H1 (cell line): Measurements from ENCODE around the gene PARP1. TPM values are rescaled to one million over a fixed set of nuclear protein-coding genes. Genes with fewer than 3 reads are reported as not detected.

Source experiments
- CTCF ChIA-PET: fragments of 300-600 bp; sonication (Branson Sonifier 250); formaldehyde crosslinking; loops from one replicate; lab custom pipeline; 2021; ENCODE audit not compliant: partially characterized antibody; lab: Charles Lee
- POLR2A ChIA-PET: fragments of 300-600 bp; sonication (Branson Sonifier 250); formaldehyde crosslinking; loops from one replicate; lab custom pipeline; 2021; ENCODE audit warnings: inconsistent platforms; ENCODE audit not compliant: partially characterized antibody; lab: Charles Lee
- DNase-seq, 2 experiments: peaks; one replicate each; pipeline versions ENCODE4 v3.0.0 to v3.0.0-alpha.2; 2010 to 2022; ENCODE audit warnings: low spot score in 2 of 2, low read depth in 1 of 2, mixed read lengths in 1 of 2
- FAIRE-seq: peaks from 2 replicates; lab custom pipeline; 2011; peaks lifted over from hg19 to GRCh38; lab: Jason Lieb, UNC
- H2AFZ ChIP-seq: 2 replicates; pipeline ENCODE4 v1.8.1; 2012; ENCODE audit warnings: low read length, inconsistent platforms
- H2AK5ac ChIP-seq: 2 replicates; pipeline ENCODE4 v1.6.1; 2013; ENCODE audit warnings: low read depth, low read length
- H2BK120ac ChIP-seq: replicated peaks from 2 replicates; pipeline ENCODE3; 2013; ENCODE audit warnings: low read depth, low read length, inconsistent platforms
- H2BK12ac ChIP-seq: 2 replicates; pipeline ENCODE4 v1.6.1; 2013; ENCODE audit warnings: low read depth, low read length
- H2BK15ac ChIP-seq: 2 replicates; pipeline ENCODE4 v1.6.1; 2013; ENCODE audit warnings: low read length
- H2BK20ac ChIP-seq: 2 replicates; pipeline ENCODE4 v1.6.1; 2013; ENCODE audit warnings: low read length
- H2BK5ac ChIP-seq: 2 replicates; pipeline ENCODE4 v1.6.1; 2013; ENCODE audit warnings: low read depth, low read length
- H3K14ac ChIP-seq: 2 replicates; pipeline ENCODE4 v1.6.1; 2013; ENCODE audit warnings: inconsistent platforms; ENCODE audit not compliant: insufficient read length
- H3K18ac ChIP-seq: 2 replicates; pipeline ENCODE4 v1.6.1; 2013; ENCODE audit warnings: low read length; ENCODE audit errors: extremely low read depth
- H3K23ac ChIP-seq: 2 replicates; pipeline ENCODE4 v1.6.1; 2013; ENCODE audit warnings: inconsistent platforms; ENCODE audit not compliant: insufficient read length
- H3K23me2 ChIP-seq: 2 replicates; pipeline ENCODE4 v1.6.1; 2013; ENCODE audit warnings: low read depth, low read length
- H3K27ac ChIP-seq: 2 replicates; pipeline ENCODE4 v1.6.1; 2011; ENCODE audit warnings: low read depth, low read length, inconsistent platforms
- H3K27me3 ChIP-seq, 4 experiments: replicated peaks in 1 of 4; 1 replicate in 1 of 4; 2 replicates in 3 of 4; pipeline versions ENCODE4 v1.6.1 to v1.8.1; 2011 to 2013; ENCODE audit warnings: low read length in 3 of 4, mild to moderate bottlenecking in 3 of 4, inconsistent platforms in 2 of 4, mixed read lengths in 2 of 4, moderate library complexity in 1 of 4; ENCODE audit not compliant: control insufficient read depth in 3 of 4, insufficient read depth in 3 of 4; ENCODE audit errors: extremely low read depth in 1 of 4
- H3K36me3 ChIP-seq, 4 experiments: 2 replicates each; pipeline versions ENCODE4 v1.6.1 to v1.8.1; 2011 to 2013; ENCODE audit warnings: mild to moderate bottlenecking in 4 of 4, low read length in 3 of 4, moderate library complexity in 2 of 4, control low read depth in 1 of 4, inconsistent platforms in 1 of 4; ENCODE audit not compliant: insufficient read depth in 4 of 4, control insufficient read depth in 2 of 4
- H3K4ac ChIP-seq: replicated peaks from 2 replicates; pipeline ENCODE3; 2013; ENCODE audit warnings: low read length, low read depth, mixed read lengths, inconsistent platforms; ENCODE audit not compliant: insufficient read length
- H3K4me1 ChIP-seq, 4 experiments: replicated peaks in 1 of 4; 1 replicate in 1 of 4; 2 replicates in 3 of 4; pipeline versions ENCODE4 v1.6.1 to v1.8.1; 2011 to 2013; ENCODE audit warnings: low read length in 3 of 4, inconsistent platforms in 2 of 4, mixed read lengths in 1 of 4; ENCODE audit not compliant: insufficient read depth in 4 of 4, control insufficient read depth in 3 of 4
- H3K4me2 ChIP-seq, 2 experiments: 2 replicates each; pipeline versions ENCODE4 v1.6.1 to v1.8.1; 2011 to 2013; ENCODE audit warnings: low read depth in 2 of 2, low read length in 2 of 2, control low read depth in 1 of 2, inconsistent platforms in 1 of 2, mild to moderate bottlenecking in 1 of 2; ENCODE audit not compliant: insufficient read depth in 1 of 2
- H3K4me3 ChIP-seq, 4 experiments: fragments of 200-600, 300-600 bp in 1 of 4; sonication (generic), shearing (Covaris generic), sonication (Bioruptor Twin) in 1 of 4; 2 replicates each; pipeline versions ENCODE4 v1.5.1 to v1.8.1; 2011 to 2016; ENCODE audit warnings: low read length in 4 of 4, low read depth in 3 of 4, control low read depth in 2 of 4, inconsistent platforms in 2 of 4, mild to moderate bottlenecking in 2 of 4, mixed read lengths in 1 of 4, moderate library complexity in 1 of 4; ENCODE audit not compliant: insufficient read depth in 2 of 4; ENCODE audit errors: extremely low read depth in 1 of 4
- H3K56ac ChIP-seq: replicated peaks from 2 replicates; pipeline ENCODE3; 2013; ENCODE audit warnings: low read depth, mild to moderate bottlenecking, mixed read lengths, low read length, inconsistent platforms; ENCODE audit not compliant: insufficient read length
- H3K79me1 ChIP-seq: 2 replicates; pipeline ENCODE4 v1.6.1; 2013; ENCODE audit warnings: low read depth, low read length, control low read depth
- H3K79me2 ChIP-seq, 2 experiments: 2 replicates each; pipeline versions ENCODE4 v1.6.1 to v1.8.1; 2012 to 2013; ENCODE audit warnings: low read length in 2 of 2, mild to moderate bottlenecking in 2 of 2, inconsistent platforms in 1 of 2; ENCODE audit not compliant: insufficient read depth in 2 of 2, control insufficient read depth in 1 of 2
- H3K9ac ChIP-seq, 4 experiments: replicated peaks in 1 of 4; 1 replicate in 1 of 4; 2 replicates in 3 of 4; pipeline versions ENCODE4 v1.6.1 to v1.8.1; 2011 to 2013; ENCODE audit warnings: low read depth in 3 of 4, low read length in 3 of 4, control low read depth in 2 of 4, mild to moderate bottlenecking in 2 of 4, moderate library complexity in 2 of 4, inconsistent platforms in 1 of 4; ENCODE audit errors: extremely low read depth in 1 of 4
- H3K9me3 ChIP-seq, 2 experiments: 2 replicates each; pipeline versions ENCODE4 v1.6.1 to v1.8.1; 2012 to 2013; ENCODE audit warnings: mild to moderate bottlenecking in 2 of 2, moderate library complexity in 2 of 2, control low read depth in 1 of 2, inconsistent platforms in 1 of 2, low read depth in 1 of 2, low read length in 1 of 2, mixed read lengths in 1 of 2; ENCODE audit not compliant: insufficient read depth in 2 of 2
- H4K20me1 ChIP-seq, 2 experiments: replicated peaks in 1 of 2; 2 replicates each; pipeline versions ENCODE3 to v1.8.1; 2011 to 2013; ENCODE audit warnings: inconsistent platforms in 2 of 2, low read length in 2 of 2, mild to moderate bottlenecking in 1 of 2; ENCODE audit not compliant: insufficient read depth in 2 of 2, control insufficient read depth in 1 of 2
- H4K5ac ChIP-seq: 2 replicates; pipeline ENCODE4 v1.6.1; 2013; ENCODE audit warnings: low read length, low read depth, mixed read lengths, inconsistent platforms; ENCODE audit not compliant: insufficient read length
- H4K8ac ChIP-seq: 2 replicates; pipeline ENCODE4 v1.8.0; 2013; ENCODE audit warnings: mild to moderate bottlenecking, moderate library complexity, low read length, inconsistent platforms; ENCODE audit not compliant: insufficient read depth; ENCODE audit errors: extremely low read depth
- H4K91ac ChIP-seq: replicated peaks from 2 replicates; pipeline ENCODE3; 2013; ENCODE audit warnings: low read length, mixed read lengths, inconsistent platforms; ENCODE audit not compliant: insufficient read length
- MAFK ChIP-seq: IDR thresholded peaks from 2 replicates; pipeline ENCODE4 v1.6.1; 2012; ENCODE audit warnings: low read depth, mild to moderate bottlenecking, improper control_type of control experiment, low read length
- SP2 ChIP-seq: IDR thresholded peaks from 2 replicates; pipeline ENCODE4 v1.6.1; 2012; ENCODE audit warnings: mild to moderate bottlenecking, low read length, inconsistent platforms
- USF2 ChIP-seq: IDR thresholded peaks from 2 replicates; pipeline ENCODE4 v1.6.1; 2011; ENCODE audit warnings: low read length, improper control_type of control experiment
- ZNF274 ChIP-seq: IDR thresholded peaks from 2 replicates; pipeline ENCODE4 v1.7.0; 2012; ENCODE audit warnings: low read length, borderline replicate concordance; ENCODE audit errors: extremely low read depth
- WGBS, 2 experiments: shearing (Covaris generic) in 1 of 2; methylation state at CpG; one replicate each; pipeline versions ENCODE4 v1.1.6 to v1.1.7; 2013 to 2015; ENCODE audit warnings: low lambda C conversion rate in 2 of 2, mixed read lengths in 2 of 2, inconsistent platforms in 1 of 2, low coverage in 1 of 2, missing lambda C conversion rate in 1 of 2; ENCODE audit not compliant: insufficient replicate concordance in 2 of 2, insufficient coverage in 1 of 2, insufficient read length in 1 of 2; ENCODE audit errors: extremely low coverage in 1 of 2, missing lambda C conversion rate in 1 of 2; 5-methylcytosine and 5-hydroxymethylcytosine counted together
- polyA plus RNA-seq, 7 experiments: library from polyadenylated mRNA; depleted of rRNA in 3 of 7; stranded (reverse) in 5 of 7; unstranded in 2 of 7; fragments of >200 nt in 5 of 7; fragments of 200-250 nt in 2 of 7; gene quantifications; 1 replicate in 5 of 7; 2 replicates in 1 of 7; 4 replicates in 1 of 7; pipeline versions ENCODE4 v1.2.1 to v1.2.3, GENCODE V29; 2011 to 2013; ENCODE audit warnings: missing spikeins in 2 of 7, mixed read lengths in 2 of 7
- total RNA-seq: library from RNA; stranded (reverse); fragmentation: NEBNext Ultra II Directional; extraction: Animal tissue kit (Norgen Biotek cat#: 25700); gene quantifications from 2 replicates; pipeline ENCODE4 v1.2.1, GENCODE V29; 2021

PARP1 gene
- total and polyA plus RNA-seq, 2 of the 8 experiments (the other 6 are each of a cell fraction or from before 2014, with no cell fraction given): 416 to 441 TPM

- H2BK120ac ChIP-seq: no peak overlapping the region
- peaks cover 0 to 9% (median 8%) of the 10 kb centered on the region in 4 experiments; a peak in 6 of 7 replicates for H3K4me1 ChIP-seq
- H3K9ac ChIP-seq: no peak overlapping the region
- H3K27me3 ChIP-seq: no peaks in the 10 kb centered on the region
- H2AFZ ChIP-seq: 0 out of 2 replicates have a peak overlapping the region, but pooled peaks have one; percentile 55
- H2BK5ac ChIP-seq: no peak overlapping the region
- no peak overlapping the region for H2BK20ac ChIP-seq
- TF ChIP-seq MAFK: peak; percentile 29; the same call in 1 of the 2 replicates
- no peak for TF ChIP-seq USF2
- TF ChIP-seq SP2: no peak
- TF ChIP-seq ZNF274: no peak
- H3K14ac ChIP-seq: no peak overlapping the region
- no peaks in the 10 kb centered on the region for H3K79me2 ChIP-seq
- H3K23ac ChIP-seq: no peak overlapping the region
- DNase-seq: no peak
- H4K5ac ChIP-seq: no peak overlapping the region
- no peak overlapping the region for H2AK5ac ChIP-seq
- ChIA-PET CTCF (interaction anchor here (0.6 to 2.4 kb wide), 5 partner anchors 14 to 44 kb away, joined by 3 to 9 read pairs (median 6); partner anchors contain the start of gene PARP1), POLR2A (no interaction called here)
- H3K4me2 ChIP-seq: no peak overlapping the region
- WGBS, 2 experiments: 81% methylated on average over 6 of the region's 6 CpGs; no CpG with 5 or more reads in 1 of the 2 experiments
- H3K18ac ChIP-seq: no peak overlapping the region
- H3K79me1 ChIP-seq: no peaks in the 10 kb centered on the region
- no peak overlapping the region for H4K91ac ChIP-seq
- no peaks in the 10 kb centered on the region for H4K20me1 ChIP-seq
- H3K23me2 ChIP-seq: no peaks in the 10 kb centered on the region
- no peak overlapping the region for H2BK15ac ChIP-seq
- no peak overlapping the region for H2BK12ac ChIP-seq
- no peak overlapping the region for H3K4me3 ChIP-seq
- H3K4ac ChIP-seq: peak overlapping the region; percentile 4
- no peak overlapping the region for H3K56ac ChIP-seq
- no peaks in the 10 kb centered on the region for H3K36me3 ChIP-seq
- no peaks in the 10 kb centered on the region for H3K9me3 ChIP-seq
- no peak for FAIRE-seq
- H4K8ac ChIP-seq: no peak overlapping the region
- H3K27ac ChIP-seq: no peak overlapping the region
These were observed 35.1 kb upstream of the PARP1 start for GRCh38 chr1:226443033-226443432.
